Measurements from ENCODE around the gene ANK2. TPM values are rescaled to one million over a fixed set of nuclear protein-coding genes. Genes with fewer than 3 reads are reported as not detected.

Gene ANK2
- total RNA-seq, 1 donor from 2014 or later = 6.5 TPM

DNA sequence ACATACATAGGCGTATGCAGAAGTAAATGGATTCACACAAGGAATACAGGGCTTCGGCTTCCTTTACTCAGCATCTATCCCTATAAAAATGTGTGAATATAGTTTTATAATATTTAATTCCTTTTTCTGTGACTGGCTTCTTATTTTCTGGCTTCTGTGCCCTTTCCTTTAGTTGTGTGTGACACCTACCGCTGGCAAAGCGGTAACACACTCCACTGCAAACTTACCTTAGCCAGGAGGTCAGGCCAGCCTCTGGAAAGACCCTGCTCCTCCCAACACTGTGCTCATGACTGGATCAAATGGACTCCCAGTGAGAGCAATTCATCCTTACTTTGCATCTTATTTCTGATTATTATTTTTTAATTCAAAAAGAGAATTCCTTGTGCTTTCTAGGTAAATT lies 244.2 kb downstream of the ANK2 start:
- TF ChIP-seq, protein P1, sequence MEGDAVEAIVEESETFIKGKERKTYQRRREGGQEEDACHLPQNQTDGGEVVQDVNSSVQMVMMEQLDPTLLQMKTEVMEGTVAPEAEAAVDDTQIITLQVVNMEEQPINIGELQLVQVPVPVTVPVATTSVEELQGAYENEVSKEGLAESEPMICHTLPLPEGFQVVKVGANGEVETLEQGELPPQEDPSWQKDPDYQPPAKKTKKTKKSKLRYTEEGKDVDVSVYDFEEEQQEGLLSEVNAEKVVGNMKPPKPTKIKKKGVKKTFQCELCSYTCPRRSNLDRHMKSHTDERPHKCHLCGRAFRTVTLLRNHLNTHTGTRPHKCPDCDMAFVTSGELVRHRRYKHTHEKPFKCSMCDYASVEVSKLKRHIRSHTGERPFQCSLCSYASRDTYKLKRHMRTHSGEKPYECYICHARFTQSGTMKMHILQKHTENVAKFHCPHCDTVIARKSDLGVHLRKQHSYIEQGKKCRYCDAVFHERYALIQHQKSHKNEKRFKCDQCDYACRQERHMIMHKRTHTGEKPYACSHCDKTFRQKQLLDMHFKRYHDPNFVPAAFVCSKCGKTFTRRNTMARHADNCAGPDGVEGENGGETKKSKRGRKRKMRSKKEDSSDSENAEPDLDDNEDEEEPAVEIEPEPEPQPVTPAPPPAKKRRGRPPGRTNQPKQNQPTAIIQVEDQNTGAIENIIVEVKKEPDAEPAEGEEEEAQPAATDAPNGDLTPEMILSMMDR (conservative IDR thresholded peaks at IDR 0.05; ENCODE audit: low read depth, low read length) = peak; percentile 43
- DNase-seq (ENCODE audit: low read depth) = no peak
- H3K4me3 ChIP-seq (ENCODE audit: low read depth, low read length) = no peak overlapping the region

DNA sequence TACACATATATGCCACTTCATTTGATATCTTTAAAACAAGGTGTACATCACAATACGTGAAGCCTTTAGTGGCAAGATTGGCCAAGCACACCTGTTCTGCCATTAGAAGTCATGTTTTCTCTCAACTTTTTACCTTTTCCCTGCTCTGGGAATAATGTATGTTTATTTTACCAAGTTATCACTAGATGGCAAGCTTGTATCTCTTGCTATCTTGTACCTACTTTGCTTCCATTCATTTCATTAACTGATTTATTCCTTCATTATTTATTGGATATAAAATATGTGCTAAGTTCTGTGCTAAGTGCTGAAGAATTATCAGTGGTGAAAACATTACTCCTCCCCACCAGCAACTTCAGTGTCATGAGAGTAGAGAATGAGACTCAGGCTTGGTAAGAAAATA lies 245.5 kb downstream of the ANK2 start:
- TF ChIP-seq, protein P1 (conservative IDR thresholded peaks at IDR 0.05; ENCODE audit: low read depth, low read length) = no peak
- DNase-seq (ENCODE audit: low read depth) = no peak
- H3K4me3 ChIP-seq (ENCODE audit: low read depth, low read length) = no peak overlapping the region

DNA sequence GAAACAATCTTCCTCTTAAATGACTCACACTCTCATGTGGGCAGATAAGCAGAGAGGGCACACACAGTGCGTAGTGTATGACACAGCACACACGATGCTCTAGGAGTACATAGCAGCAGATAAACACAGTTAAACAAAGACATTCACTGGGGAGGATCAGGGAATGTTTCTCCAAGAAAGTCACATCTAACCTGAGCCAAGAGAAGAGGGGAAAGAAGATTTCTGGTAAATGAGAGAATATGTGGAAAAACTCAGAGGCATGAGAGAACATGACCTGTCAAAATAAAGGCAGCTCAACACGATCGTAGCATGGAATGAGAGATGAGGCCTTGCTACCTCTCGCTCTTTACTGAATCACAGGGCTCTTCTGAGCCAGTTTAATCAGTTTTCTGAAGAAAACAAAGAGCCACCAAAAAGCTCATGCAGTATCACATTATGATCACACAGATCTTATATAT lies 251.0 kb downstream of the ANK2 start:
- TF ChIP-seq, protein P1 (conservative IDR thresholded peaks at IDR 0.05; ENCODE audit: low read depth, low read length) = no peak
- H3K4me3 ChIP-seq (ENCODE audit: low read depth, low read length) = no peak overlapping the region
- DNase-seq (ENCODE audit: low read depth) = peak; percentile 49

DNA sequence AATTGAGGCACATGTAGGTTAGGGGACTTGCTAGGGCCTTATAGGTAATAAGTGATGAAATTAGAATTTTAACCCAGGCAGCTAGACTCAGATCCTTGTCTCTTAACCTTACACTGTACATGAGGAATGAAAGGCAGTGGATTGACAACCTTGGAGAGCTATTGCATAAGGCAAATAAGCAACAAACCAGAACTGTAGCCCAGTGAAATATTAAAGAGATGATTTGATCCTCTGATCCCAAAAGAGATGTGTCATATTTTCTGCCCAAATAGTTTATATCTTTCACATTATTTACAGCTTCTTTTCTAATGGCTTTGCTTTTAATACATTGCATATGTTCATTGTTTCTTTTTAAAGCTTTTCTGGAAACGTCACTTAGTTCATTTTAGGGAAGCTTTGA lies 252.6 kb downstream of the ANK2 start:
- no peak overlapping the region for H3K4me3 ChIP-seq (ENCODE audit: low read depth, low read length)
- DNase-seq (ENCODE audit: low read depth) = no peak
- TF ChIP-seq, protein P1 (conservative IDR thresholded peaks at IDR 0.05; ENCODE audit: low read depth, low read length) = no peak

DNA sequence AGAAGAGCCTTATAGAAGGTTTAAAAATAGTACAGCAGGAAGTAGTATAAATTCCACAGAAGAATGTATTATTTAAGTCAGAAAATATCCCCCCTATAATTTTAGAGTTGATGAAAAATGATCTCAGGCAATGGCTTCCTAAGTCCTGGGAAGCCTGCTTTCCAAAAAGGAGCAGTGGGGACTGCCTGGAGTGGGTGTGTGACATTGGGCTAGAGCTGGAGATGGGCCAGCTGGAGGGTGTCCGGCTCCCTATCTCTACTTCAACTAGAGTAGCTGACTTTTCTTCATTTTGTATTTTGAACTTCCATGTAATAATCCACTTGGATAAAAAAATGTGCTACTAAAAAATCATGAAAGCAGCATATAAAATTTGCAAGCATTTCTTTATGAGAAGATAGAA lies 253.9 kb downstream of the ANK2 start:
- TF ChIP-seq, protein P1 (conservative IDR thresholded peaks at IDR 0.05; ENCODE audit: low read depth, low read length) = no peak
- no peak for DNase-seq (ENCODE audit: low read depth)

DNA sequence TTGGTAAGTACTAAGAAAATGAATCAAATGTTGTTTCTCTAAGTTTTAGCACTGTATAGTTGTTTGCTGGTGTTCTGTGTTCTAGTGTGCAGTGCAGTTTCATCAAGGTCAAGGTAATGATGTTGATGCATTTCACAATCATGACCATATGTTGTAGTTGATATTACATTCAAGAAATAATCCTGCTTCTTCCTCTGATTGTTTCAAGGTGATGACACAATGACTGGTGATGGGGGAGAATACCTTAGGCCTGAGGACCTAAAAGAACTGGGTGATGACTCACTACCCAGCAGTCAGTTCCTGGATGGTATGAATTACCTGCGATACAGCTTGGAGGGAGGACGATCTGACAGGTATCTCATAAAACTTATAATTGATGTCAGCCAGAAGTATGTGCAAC lies 261.6 kb downstream of the ANK2 start:
- DNase-seq (ENCODE audit: low read depth) = no peak
- no peak overlapping the region for H3K4me3 ChIP-seq (ENCODE audit: low read depth, low read length)
- TF ChIP-seq, protein P1 (conservative IDR thresholded peaks at IDR 0.05; ENCODE audit: low read depth, low read length) = no peak

More for the DNA sequence above, 253.9 kb downstream of the ANK2 start:
- H3K4me3 ChIP-seq (ENCODE audit: low read depth, low read length) = no peak overlapping the region

DNA sequence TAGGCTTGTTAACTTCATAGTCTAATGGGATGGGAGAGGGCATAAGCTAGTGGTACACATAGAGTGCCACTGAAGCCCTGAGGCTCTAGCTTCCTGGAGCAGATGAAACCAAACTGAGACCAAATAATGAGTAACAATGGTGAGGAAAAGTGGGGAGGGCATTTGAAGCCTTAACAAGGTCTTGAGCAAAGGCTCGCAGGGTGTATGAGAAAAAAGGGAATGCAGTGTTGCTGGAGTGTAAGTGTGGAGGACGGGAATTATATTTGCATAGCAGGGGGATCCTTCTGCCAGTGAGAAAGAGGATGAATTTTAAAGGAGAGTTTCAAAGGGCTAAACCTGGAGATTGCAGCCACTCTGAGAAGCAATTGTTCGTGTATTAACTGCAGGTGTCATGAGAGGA lies 263.1 kb downstream of the ANK2 start:
- no peak for DNase-seq (ENCODE audit: low read depth)
- TF ChIP-seq, protein P1 (conservative IDR thresholded peaks at IDR 0.05; ENCODE audit: low read depth, low read length) = no peak
- no peak overlapping the region for H3K4me3 ChIP-seq (ENCODE audit: low read depth, low read length)

All from epithelial cell of proximal tubule (primary cell).